Measurements from ENCODE around the gene ZNF609. TPM values are rescaled to one million over a fixed set of nuclear protein-coding genes. Genes with fewer than 3 reads are reported as not detected.

The ZNF609 gene
- total RNA-seq, 1 experiment from 2014 or later = 49.0 TPM

- Mint-ChIP-seq H3K9me3 (ENCODE audit: unreplicated experiment) (no peaks in the 10 kb centered on the region), H3K4me3 (ENCODE audit: unreplicated experiment) (no peak overlapping the region), H3K27ac (ENCODE audit: low read depth, unreplicated experiment) (no peak overlapping the region), H3K4me1 (ENCODE audit: insufficient read depth, unreplicated experiment) (peaks cover 11% of the 10 kb centered on the region), H3K27me3 (ENCODE audit: insufficient read depth, unreplicated experiment) (no peaks in the 10 kb centered on the region), H3K36me3 (ENCODE audit: insufficient read depth, unreplicated experiment) (peaks cover 22% of the 10 kb centered on the region)
- POLR2A ChIA-PET = no interaction called here
- no peak for DNase-seq (ENCODE audit: unreplicated experiment)
- CTCF ChIA-PET = no interaction called here
- intact Hi-C loops (cut with micrococcal nuclease) = no loop called here
- TF ChIP-seq CTCF (IDR thresholded peaks at IDR 0.05; ENCODE audit: unreplicated experiment) = no peak
- BruUV-seq (replicated peaks) = no TSS peak
Observed at GRCh38 chr15:64560501-64560900, 100.1 kb downstream of the ZNF609 start.

- BruUV-seq (replicated peaks) = no TSS peak
- Mint-ChIP-seq H3K4me1 (ENCODE audit: insufficient read depth, unreplicated experiment) (peaks cover 11% of the 10 kb centered on the region), H3K36me3 (ENCODE audit: insufficient read depth, unreplicated experiment) (peaks cover 22% of the 10 kb centered on the region), H3K27me3 (ENCODE audit: insufficient read depth, unreplicated experiment) (no peaks in the 10 kb centered on the region), H3K27ac (ENCODE audit: low read depth, unreplicated experiment) (no peak overlapping the region), H3K9me3 (ENCODE audit: unreplicated experiment) (no peaks in the 10 kb centered on the region), H3K4me3 (ENCODE audit: unreplicated experiment) (no peak overlapping the region)
- TF ChIP-seq CTCF (IDR thresholded peaks at IDR 0.05; ENCODE audit: unreplicated experiment) = no peak
- ChIA-PET CTCF (no interaction called here), POLR2A (no interaction called here)
- intact Hi-C loops (cut with micrococcal nuclease) = no loop called here
- DNase-seq (ENCODE audit: unreplicated experiment) = no peak
Observed at GRCh38 chr15:64560998-64561397, 100.6 kb downstream of the ZNF609 start.

- Mint-ChIP-seq H3K27me3 (ENCODE audit: insufficient read depth, unreplicated experiment) (no peaks in the 10 kb centered on the region), H3K4me3 (ENCODE audit: unreplicated experiment) (no peak overlapping the region), H3K4me1 (ENCODE audit: insufficient read depth, unreplicated experiment) (peaks cover 11% of the 10 kb centered on the region), H3K9me3 (ENCODE audit: unreplicated experiment) (no peaks in the 10 kb centered on the region), H3K27ac (ENCODE audit: low read depth, unreplicated experiment) (no peak overlapping the region), H3K36me3 (ENCODE audit: insufficient read depth, unreplicated experiment) (peaks cover 22% of the 10 kb centered on the region)
- intact Hi-C loops (cut with micrococcal nuclease) = no loop called here
- no peak for TF ChIP-seq CTCF (IDR thresholded peaks at IDR 0.05; ENCODE audit: unreplicated experiment)
- POLR2A ChIA-PET = interaction anchor here (0.6 kb wide), 1 partner anchor 101 kb away, joined by 3 read pairs; no protein-coding TSS in a partner anchor
- DNase-seq (ENCODE audit: unreplicated experiment) = no peak
- no TSS peak for BruUV-seq (replicated peaks)
- CTCF ChIA-PET = no interaction called here
Observed at GRCh38 chr15:64562003-64562640, 101.7 kb downstream of the ZNF609 start.

- Mint-ChIP-seq H3K4me1 (ENCODE audit: insufficient read depth, unreplicated experiment) (peaks cover 17% of the 10 kb centered on the region), H3K36me3 (ENCODE audit: insufficient read depth, unreplicated experiment) (peaks cover 21% of the 10 kb centered on the region), H3K4me3 (ENCODE audit: unreplicated experiment) (no peak overlapping the region), H3K27me3 (ENCODE audit: insufficient read depth, unreplicated experiment) (no peaks in the 10 kb centered on the region), H3K9me3 (ENCODE audit: unreplicated experiment) (no peaks in the 10 kb centered on the region), H3K27ac (ENCODE audit: low read depth, unreplicated experiment) (no peak overlapping the region)
- no peak for DNase-seq (ENCODE audit: unreplicated experiment)
- BruUV-seq (replicated peaks) = no TSS peak
- CTCF ChIA-PET = interaction anchor here (0.8 kb wide), 1 partner anchor 16 kb away, joined by 4 read pairs; no protein-coding TSS in a partner anchor
- no peak for TF ChIP-seq CTCF (IDR thresholded peaks at IDR 0.05; ENCODE audit: unreplicated experiment)
- POLR2A ChIA-PET = no interaction called here
- intact Hi-C loops (cut with micrococcal nuclease) = no loop called here
Observed at GRCh38 chr15:64566102-64566501, 105.7 kb downstream of the ZNF609 start.

Measured in MCF 10A (cell line).